Fibroblast of the aortic adventitia (primary cell): ENCODE data around the gene KCTD21. TPM values are rescaled to one million over a fixed set of nuclear protein-coding genes. Genes with fewer than 3 reads are reported as not detected.
"Not testable (repeated sequence)": the region's sequence is repeated elsewhere in the genome, so short reads cannot be mapped to it uniquely, and the experiment has no call there.

Experiments
- DNase-seq: peaks from one replicate; pipeline ENCODE4 v3.0.0-alpha.2; 2010; ENCODE audit warnings: low read depth
- H3K4me3 ChIP-seq: 2 replicates; pipeline ENCODE4 v1.5.1; 2011; ENCODE audit warnings: low read depth, mild to moderate bottlenecking, control low read depth, low read length, moderate library complexity
- CTCF ChIP-seq: IDR thresholded peaks from 2 replicates; pipeline ENCODE4 v1.5.1; 2011; ENCODE audit warnings: mild to moderate bottlenecking, low read length, control low read depth, inconsistent platforms; ENCODE audit not compliant: insufficient read depth
- total RNA-seq: library from RNA; depleted of rRNA; stranded (reverse); fragments of >200 nt; gene quantifications from 2 replicates; pipeline ENCODE4 v1.2.3, GENCODE V29; 2012; ENCODE audit warnings: low replicate concordance

KCTD21 gene
- total RNA-seq, 1 donor = 14.5 TPM

GRCh38 chr11:78176605-78177141, 11.8 kb downstream of the KCTD21 start:
- no peak for TF ChIP-seq CTCF
- no peak for DNase-seq
- H3K4me3 ChIP-seq = no peak overlapping the region

- not testable (repeated sequence) for H3K4me3 ChIP-seq, DNase-seq
Observed at GRCh38 chr11:78175862-78176261, 12.6 kb downstream of the KCTD21 start.

- no peak for TF ChIP-seq CTCF
- no peak for DNase-seq
- H3K4me3 ChIP-seq = no peak overlapping the region
Observed at GRCh38 chr11:78171951-78172350, 16.5 kb downstream of the KCTD21 start.

GRCh38 chr11:78170874-78171549, 17.4 kb downstream of the KCTD21 start:
- no peak for DNase-seq
- H3K4me3 ChIP-seq = no peak overlapping the region
- TF ChIP-seq CTCF = no peak

GRCh38 chr11:78170413-78170812, 18.0 kb downstream of the KCTD21 start:
- no peak overlapping the region for H3K4me3 ChIP-seq
- no peak for DNase-seq
- no peak for TF ChIP-seq CTCF

- no peak overlapping the region for H3K4me3 ChIP-seq
- no peak for TF ChIP-seq CTCF
- DNase-seq = peak; percentile 99
Observed at GRCh38 chr11:78168539-78169477, 19.6 kb downstream of the KCTD21 start.

- peak; percentile 40 for DNase-seq
- no peak for TF ChIP-seq CTCF
Observed at GRCh38 chr11:78166855-78167469, 21.5 kb downstream of the KCTD21 start.

More at GRCh38 chr11:78166855-78167469, 21.5 kb downstream of the KCTD21 start:
- no peak overlapping the region for H3K4me3 ChIP-seq
